Astrocyte (in vitro differentiated cells and primary cell): ENCODE data around the gene PSAP. TPM values are rescaled to one million over a fixed set of nuclear protein-coding genes. Genes with fewer than 3 reads are reported as not detected.

Experiments
- DNase-seq: peaks from one replicate; pipeline ENCODE4 v3.0.0-alpha.2; 2010; ENCODE audit warnings: low read depth
- FAIRE-seq: peaks from 2 replicates; lab custom pipeline; 2011; peaks lifted over from hg19 to GRCh38; lab: Jason Lieb, UNC
- H2AFZ ChIP-seq: 2 replicates; pipeline ENCODE4 v1.6.0; 2012; ENCODE audit warnings: low read depth, low read length, inconsistent platforms
- H3K27ac ChIP-seq: 2 replicates; pipeline ENCODE4 v1.5.1; 2011; ENCODE audit warnings: low read depth, low read length, inconsistent platforms
- H3K27me3 ChIP-seq: 2 replicates; pipeline ENCODE4 v1.6.0; 2011; ENCODE audit warnings: low read length, inconsistent platforms; ENCODE audit not compliant: insufficient read depth
- H3K36me3 ChIP-seq: 2 replicates; pipeline ENCODE4 v1.5.1; 2011; ENCODE audit warnings: low read length, inconsistent platforms; ENCODE audit not compliant: insufficient read depth
- H3K4me1 ChIP-seq: 2 replicates; pipeline ENCODE4 v1.5.1; 2011; ENCODE audit warnings: low read length, inconsistent platforms; ENCODE audit not compliant: insufficient read depth
- H3K4me2 ChIP-seq: 2 replicates; pipeline ENCODE4 v1.6.0; 2012; ENCODE audit warnings: low read length, inconsistent platforms
- H3K4me3 ChIP-seq: 2 replicates; pipeline ENCODE4 v1.5.1; 2011; ENCODE audit warnings: low read depth, mild to moderate bottlenecking, low read length, inconsistent platforms; ENCODE audit not compliant: insufficient read depth
- H3K79me2 ChIP-seq: 2 replicates; pipeline ENCODE4 v1.6.0; 2012; ENCODE audit warnings: mild to moderate bottlenecking, low read length, inconsistent platforms; ENCODE audit not compliant: insufficient read depth
- H3K9ac ChIP-seq: 2 replicates; pipeline ENCODE4 v1.6.0; 2012; ENCODE audit warnings: mild to moderate bottlenecking, low read length, inconsistent platforms
- H3K9me3 ChIP-seq: 2 replicates; pipeline ENCODE4 v1.5.1; 2012; ENCODE audit warnings: low read depth, mild to moderate bottlenecking, low read length, inconsistent platforms; ENCODE audit not compliant: insufficient read depth
- H4K20me1 ChIP-seq: 2 replicates; pipeline ENCODE4 v1.6.0; 2012; ENCODE audit warnings: low read length, inconsistent platforms; ENCODE audit not compliant: insufficient read depth
- H3K27ac Mint-ChIP-seq: one replicate; pipeline ENCODE4 v1.8.0; 2021; ENCODE audit warnings: mild to moderate bottlenecking, mixed read lengths; ENCODE audit not compliant: unreplicated experiment
- H3K27me3 Mint-ChIP-seq: one replicate; pipeline ENCODE4 v1.8.0; 2021; ENCODE audit warnings: low read depth, mixed read lengths; ENCODE audit not compliant: unreplicated experiment
- H3K36me3 Mint-ChIP-seq: one replicate; pipeline ENCODE4 v1.8.0; 2021; ENCODE audit warnings: low read depth, mixed read lengths; ENCODE audit not compliant: unreplicated experiment
- H3K4me1 Mint-ChIP-seq: one replicate; pipeline ENCODE4 v1.8.0; 2021; ENCODE audit warnings: low read depth, mixed read lengths; ENCODE audit not compliant: unreplicated experiment
- H3K4me3 Mint-ChIP-seq: one replicate; pipeline ENCODE4 v1.8.0; 2021; ENCODE audit warnings: mild to moderate bottlenecking, moderate library complexity, mixed read lengths; ENCODE audit not compliant: unreplicated experiment
- H3K9me3 Mint-ChIP-seq: one replicate; pipeline ENCODE4 v1.8.0; 2021; ENCODE audit warnings: mild to moderate bottlenecking, mixed read lengths; ENCODE audit not compliant: unreplicated experiment
- EZH2 ChIP-seq: IDR thresholded peaks from 2 replicates; pipeline ENCODE4 v1.6.1; 2012; ENCODE audit warnings: mild to moderate bottlenecking, low read length, inconsistent platforms; ENCODE audit not compliant: insufficient read depth
- total RNA-seq: library from RNA; stranded (reverse); gene quantifications from 2 replicates; pipeline ENCODE4 v1.2.1, GENCODE V29; 2021
- TF ChIP-seq, protein P1 (sequence below): IDR thresholded peaks from 2 replicates; pipeline ENCODE4 v1.5.1; 2011; ENCODE audit warnings: low read depth, mild to moderate bottlenecking, inconsistent platforms, low read length, moderate library complexity; ENCODE audit not compliant: insufficient read depth

The PSAP gene
- total RNA-seq, 1 donor from 2014 or later = 1,120 TPM

DNA sequence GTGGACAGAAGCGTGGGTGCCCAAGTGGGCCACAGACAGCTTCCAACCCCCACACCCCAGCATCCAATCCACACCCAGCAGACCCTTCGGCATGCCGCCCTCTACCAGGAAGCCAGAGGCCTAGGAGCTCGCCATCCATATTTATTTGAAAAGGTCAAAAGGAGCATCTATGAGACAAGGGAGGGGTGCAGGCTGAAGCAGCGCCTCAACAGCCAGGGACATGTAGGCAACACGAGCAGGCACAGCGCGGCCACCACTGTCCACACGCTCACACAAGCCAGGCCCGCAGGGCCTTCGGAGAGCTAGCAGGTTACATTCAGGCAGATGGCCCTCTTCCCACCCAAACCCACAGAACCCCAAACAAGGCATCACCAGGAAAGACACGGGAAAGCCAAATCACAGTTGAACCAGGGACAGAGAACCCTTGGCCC, 34.6 kb downstream of the PSAP start:
- peaks cover 34% of the 10 kb centered on the region for H3K36me3 ChIP-seq
- FAIRE-seq = no peak
- no peak overlapping the region for H3K4me3 Mint-ChIP-seq

DNA sequence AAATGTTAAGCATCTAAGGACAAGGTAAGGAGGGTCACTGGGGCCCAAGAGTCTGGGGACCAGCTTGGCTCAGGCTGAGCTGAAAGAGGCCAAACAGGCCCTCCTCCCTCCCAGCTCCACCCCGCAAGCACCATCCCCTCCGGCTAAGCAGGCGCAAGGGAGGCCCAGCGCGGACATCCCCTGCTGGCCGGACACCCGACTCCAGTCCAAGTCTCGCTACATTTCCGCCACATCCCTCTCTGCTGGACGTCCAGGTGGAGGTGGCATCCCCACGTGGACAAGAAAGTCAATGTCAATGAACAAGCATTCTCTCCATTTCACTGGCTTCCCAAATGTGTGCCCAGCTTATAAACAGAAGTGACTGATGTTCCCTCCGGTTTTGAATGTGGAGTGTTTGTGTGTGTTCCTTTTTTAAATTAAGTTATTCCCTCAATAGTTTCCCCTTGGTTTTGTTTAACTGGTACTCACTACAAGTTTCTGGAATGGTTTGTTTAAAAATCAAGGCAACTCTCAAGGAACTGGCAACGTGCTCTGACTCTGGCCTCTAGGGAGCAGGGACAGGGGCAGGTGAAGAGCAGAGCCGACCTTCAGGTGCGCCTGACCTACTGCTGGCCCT, 35.4 kb downstream of the PSAP start:
- no peaks in the 10 kb centered on the region for H3K27me3 Mint-ChIP-seq
- H3K36me3 ChIP-seq = peaks cover 26% of the 10 kb centered on the region
- peaks cover 33% of the 10 kb centered on the region for H3K36me3 Mint-ChIP-seq

More for the DNA sequence above, 34.6 kb downstream of the PSAP start:
- H3K27ac ChIP-seq = no peak overlapping the region
- H3K9me3 Mint-ChIP-seq = no peaks in the 10 kb centered on the region
- no peaks in the 10 kb centered on the region for H3K27me3 Mint-ChIP-seq
- TF ChIP-seq, protein P1, sequence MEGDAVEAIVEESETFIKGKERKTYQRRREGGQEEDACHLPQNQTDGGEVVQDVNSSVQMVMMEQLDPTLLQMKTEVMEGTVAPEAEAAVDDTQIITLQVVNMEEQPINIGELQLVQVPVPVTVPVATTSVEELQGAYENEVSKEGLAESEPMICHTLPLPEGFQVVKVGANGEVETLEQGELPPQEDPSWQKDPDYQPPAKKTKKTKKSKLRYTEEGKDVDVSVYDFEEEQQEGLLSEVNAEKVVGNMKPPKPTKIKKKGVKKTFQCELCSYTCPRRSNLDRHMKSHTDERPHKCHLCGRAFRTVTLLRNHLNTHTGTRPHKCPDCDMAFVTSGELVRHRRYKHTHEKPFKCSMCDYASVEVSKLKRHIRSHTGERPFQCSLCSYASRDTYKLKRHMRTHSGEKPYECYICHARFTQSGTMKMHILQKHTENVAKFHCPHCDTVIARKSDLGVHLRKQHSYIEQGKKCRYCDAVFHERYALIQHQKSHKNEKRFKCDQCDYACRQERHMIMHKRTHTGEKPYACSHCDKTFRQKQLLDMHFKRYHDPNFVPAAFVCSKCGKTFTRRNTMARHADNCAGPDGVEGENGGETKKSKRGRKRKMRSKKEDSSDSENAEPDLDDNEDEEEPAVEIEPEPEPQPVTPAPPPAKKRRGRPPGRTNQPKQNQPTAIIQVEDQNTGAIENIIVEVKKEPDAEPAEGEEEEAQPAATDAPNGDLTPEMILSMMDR = no peak
- no peak for TF ChIP-seq EZH2
- no peaks in the 10 kb centered on the region for H3K4me1 ChIP-seq
- H3K4me1 Mint-ChIP-seq = peaks cover 4% of the 10 kb centered on the region
- peaks cover 35% of the 10 kb centered on the region for H3K36me3 Mint-ChIP-seq
- DNase-seq = no peak
- no peaks in the 10 kb centered on the region for H3K27me3 ChIP-seq
- no peak overlapping the region for H3K4me2 ChIP-seq
- H2AFZ ChIP-seq = no peak overlapping the region
- no peak overlapping the region for H3K4me3 ChIP-seq
- peaks cover 87% of the 10 kb centered on the region for H4K20me1 ChIP-seq
- H3K9me3 ChIP-seq = no peaks in the 10 kb centered on the region
- H3K27ac Mint-ChIP-seq = no peak overlapping the region
- H3K79me2 ChIP-seq = no peaks in the 10 kb centered on the region
- no peak overlapping the region for H3K9ac ChIP-seq

More for the DNA sequence above, 35.4 kb downstream of the PSAP start:
- no peak overlapping the region for H3K27ac ChIP-seq
- no peaks in the 10 kb centered on the region for H3K4me1 Mint-ChIP-seq
- DNase-seq (no peak), FAIRE-seq (no peak)
- no peaks in the 10 kb centered on the region for H3K9me3 ChIP-seq
- TF ChIP-seq EZH2 = no peak
- TF ChIP-seq, protein P1 = no peak
- no peaks in the 10 kb centered on the region for H3K9me3 Mint-ChIP-seq
- H3K27ac Mint-ChIP-seq = no peak overlapping the region
- H3K4me3 Mint-ChIP-seq = peak overlapping the region; percentile 54
- H3K4me2 ChIP-seq = no peak overlapping the region
- peaks cover 79% of the 10 kb centered on the region for H4K20me1 ChIP-seq
- no peaks in the 10 kb centered on the region for H3K27me3 ChIP-seq
- no peak overlapping the region for H2AFZ ChIP-seq
- H3K9ac ChIP-seq = no peak overlapping the region
- no peaks in the 10 kb centered on the region for H3K4me1 ChIP-seq
- no peaks in the 10 kb centered on the region for H3K79me2 ChIP-seq
- H3K4me3 ChIP-seq = no peak overlapping the region
